GM21360 (cell line): Measurements from ENCODE around the gene SHE.

ENCODE experiments used
- ATAC-seq: cut with Tn5 transposase; IDR thresholded peaks from one replicate; pipeline ENCODE4 v1.9.1; 2021; ENCODE audit warnings: mild to moderate bottlenecking, moderate library complexity; ENCODE audit not compliant: unreplicated experiment

Gene SHE

DNA sequence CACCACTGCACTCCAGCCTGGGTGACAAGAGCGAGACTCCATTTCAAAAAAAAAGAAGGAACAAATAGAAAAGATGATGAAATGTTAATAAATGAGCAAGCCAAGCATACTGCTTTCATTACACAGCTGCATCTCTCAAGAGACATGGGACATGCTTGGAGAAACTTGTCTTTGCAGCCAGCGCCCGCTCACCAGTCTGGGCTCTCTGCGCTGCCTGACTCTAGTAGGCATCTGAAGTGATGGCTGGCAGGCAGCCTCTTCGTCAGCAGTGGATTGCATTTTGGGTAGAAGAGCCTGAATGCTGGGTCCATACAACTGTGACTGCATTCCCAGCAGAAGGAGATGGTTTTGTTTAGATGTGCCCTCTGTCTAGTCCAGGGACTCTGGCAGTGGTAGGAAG lies 49.1 kb downstream of the SHE start:
- ATAC-seq, result no peak

- ATAC-seq, result no peak
These were observed 53.8 kb downstream of the SHE start for GRCh38 chr1:154448331-154448811.

- no peak for ATAC-seq
These were observed 55.4 kb downstream of the SHE start for GRCh38 chr1:154446789-154447188.

DNA sequence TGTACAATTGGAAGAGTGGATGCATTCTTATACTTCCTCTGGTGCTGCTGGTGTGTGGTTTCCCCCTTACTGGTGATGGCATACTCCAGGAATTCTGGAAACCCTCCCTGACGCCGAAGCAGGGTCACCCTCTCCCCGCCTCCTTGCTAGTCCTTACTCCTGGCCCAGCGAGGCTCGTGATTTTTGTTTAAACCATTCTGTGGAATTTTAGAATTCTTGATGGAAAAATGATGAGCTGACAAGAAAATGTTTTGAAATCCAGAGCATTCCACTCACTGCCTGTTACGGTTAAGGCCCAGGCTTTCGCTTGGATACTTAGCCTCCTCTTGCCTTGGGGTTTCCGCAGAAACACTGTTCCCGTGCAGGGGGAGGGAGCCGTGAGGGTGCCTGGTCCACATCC lies 55.9 kb downstream of the SHE start:
- no peak for ATAC-seq

GRCh38 chr1:154445040-154445472 lies 57.2 kb downstream of the SHE start:
- ATAC-seq, result no peak

GRCh38 chr1:154443274-154444013 lies 58.8 kb downstream of the SHE start:
- no peak for ATAC-seq

DNA sequence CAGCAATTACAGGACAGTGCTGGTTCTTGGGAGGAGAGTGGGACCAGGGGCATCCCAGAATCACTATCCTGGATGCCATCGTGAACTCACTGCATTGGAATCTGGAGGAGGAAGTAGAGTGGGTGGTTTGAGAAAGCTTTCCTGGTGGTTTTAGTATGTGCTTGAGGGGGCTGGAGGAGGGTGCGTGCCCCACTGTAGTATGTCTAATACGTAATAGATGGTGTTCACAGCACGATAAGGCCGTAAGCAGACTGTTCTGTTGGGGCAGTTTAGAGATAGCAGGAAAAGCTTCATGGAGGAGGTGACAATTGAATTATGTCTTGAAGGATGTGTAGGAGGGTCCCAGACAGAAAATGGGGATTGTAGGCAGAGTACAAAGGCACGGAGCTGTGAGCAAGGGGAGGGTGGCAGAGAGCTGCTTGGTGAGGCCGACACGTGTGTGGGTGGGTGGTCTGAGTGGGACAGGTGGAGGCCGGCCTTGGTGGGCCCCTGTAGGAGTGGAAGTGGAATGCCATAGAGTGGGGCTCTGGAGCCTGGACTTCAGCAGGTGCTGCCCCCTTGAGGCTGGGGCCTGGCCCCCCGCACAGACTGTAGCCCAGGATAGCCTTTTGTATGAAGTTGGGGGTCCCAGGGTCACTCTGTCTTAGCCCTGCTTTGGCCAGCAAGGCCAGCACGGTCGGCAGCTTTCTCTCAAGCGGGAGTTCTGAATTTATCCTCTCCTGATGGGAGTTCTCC lies 60.0 kb downstream of the SHE start:
- no peak for ATAC-seq

GRCh38 chr1:154441241-154441888 lies 60.8 kb downstream of the SHE start:
- no peak for ATAC-seq

GRCh38 chr1:154440036-154440804 lies 62.0 kb downstream of the SHE start:
- ATAC-seq, result peak; percentile 18

- ATAC-seq, result no peak
These were observed 65.8 kb downstream of the SHE start for GRCh38 chr1:154436433-154436832.

GRCh38 chr1:154435599-154436200 lies 66.5 kb downstream of the SHE start:
- no peak for ATAC-seq

- no peak for ATAC-seq
These were observed 67.7 kb downstream of the SHE start for GRCh38 chr1:154434346-154435085.

- ATAC-seq, result no peak
These were observed 68.9 kb downstream of the SHE start for GRCh38 chr1:154433161-154433764.

DNA sequence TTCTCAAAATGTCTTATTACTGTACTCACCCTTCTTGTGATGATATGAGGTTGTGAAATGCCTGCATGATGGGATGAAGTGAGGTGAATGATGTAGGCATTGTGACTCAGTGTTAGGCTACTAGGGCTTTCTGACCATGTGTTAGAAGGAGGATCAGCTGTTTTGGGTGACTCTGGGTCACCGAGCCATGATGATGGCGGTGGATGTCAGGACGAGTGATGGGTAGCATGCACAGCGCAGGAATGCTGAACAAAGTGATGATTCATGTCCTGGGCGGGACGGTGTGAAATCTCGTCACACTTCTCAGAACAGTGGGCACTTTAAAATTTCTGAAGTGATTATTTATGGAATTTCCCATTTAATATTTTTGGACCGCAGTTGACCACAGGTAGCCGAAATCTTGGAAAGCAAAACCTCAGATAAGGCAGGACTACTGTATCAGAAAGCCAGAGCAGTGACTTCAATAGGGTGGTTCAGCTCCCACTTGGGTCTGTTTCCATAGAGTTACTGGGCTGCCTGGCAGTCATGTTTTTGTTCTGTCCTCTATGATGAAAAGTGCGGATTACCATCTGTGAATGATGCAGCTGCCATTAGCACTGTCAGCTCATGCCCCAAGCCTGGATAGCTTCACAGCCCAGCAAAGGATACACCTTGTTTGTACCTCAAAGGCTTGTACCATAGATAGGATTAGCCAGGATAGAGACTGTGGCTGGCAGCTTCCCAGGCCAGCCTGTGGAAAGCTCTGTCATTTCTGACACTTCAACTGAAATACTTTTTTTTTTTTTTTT lies 70.4 kb downstream of the SHE start:
- ATAC-seq, result no peak

DNA sequence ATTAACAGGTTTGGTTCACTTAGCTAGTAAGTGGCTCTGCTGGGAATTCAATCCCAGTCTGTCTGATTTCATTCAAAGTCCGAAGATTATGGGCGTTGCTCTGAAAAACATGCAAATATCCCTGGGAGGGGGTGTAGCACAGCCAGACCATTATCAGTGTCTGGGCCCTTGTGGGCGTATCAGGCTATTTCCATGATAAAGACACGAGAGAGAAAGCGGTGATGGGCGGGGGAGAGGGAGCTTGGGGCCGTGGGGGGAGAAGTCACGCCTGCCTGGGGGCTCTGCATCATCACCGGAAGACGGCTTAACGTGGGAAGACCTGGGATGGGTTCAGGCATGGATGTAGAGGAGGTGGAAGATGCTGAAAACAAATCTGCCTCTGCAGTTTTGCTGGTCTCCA lies 71.3 kb downstream of the SHE start:
- no peak for ATAC-seq

DNA sequence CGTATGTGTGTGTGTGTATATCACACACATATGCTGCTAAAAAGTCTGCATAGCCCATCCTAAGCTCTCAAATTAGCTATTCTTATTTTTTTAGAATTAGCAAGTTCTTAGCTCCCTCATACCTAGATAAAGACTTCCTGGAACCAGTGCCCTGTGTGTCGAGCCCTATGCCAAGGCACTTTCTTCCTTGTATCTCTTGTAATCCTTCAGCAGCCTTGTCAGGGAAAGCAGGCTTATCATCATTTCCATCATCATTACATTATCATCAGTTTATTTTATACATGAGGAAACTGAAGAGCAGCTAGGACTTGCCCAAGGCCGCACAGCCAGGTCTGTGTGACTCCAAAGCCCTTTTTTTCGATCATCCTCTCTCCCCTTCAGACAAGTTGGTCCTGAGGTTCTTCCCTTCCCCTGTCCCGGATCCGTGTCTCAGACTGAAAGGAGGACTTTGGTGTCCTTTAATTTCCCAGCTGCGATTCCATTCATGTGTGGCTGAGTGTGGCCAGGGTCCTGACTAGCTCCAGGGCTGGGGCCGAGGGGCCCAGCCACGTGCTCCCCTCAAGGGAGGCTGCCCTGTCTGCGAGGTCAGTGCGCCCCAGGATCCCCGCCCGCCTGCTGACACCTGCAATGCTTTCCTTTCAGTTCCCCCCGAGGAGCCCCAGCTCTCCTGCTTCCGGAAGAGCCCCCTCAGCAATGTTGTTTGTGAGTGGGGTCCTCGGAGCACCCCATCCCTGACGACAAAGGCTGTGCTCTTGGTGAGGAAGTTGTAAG lies 72.2 kb downstream of the SHE start:
- ATAC-seq, result no peak
